HFF-Myc (cell line): ENCODE data around the gene MACF1.
"Not testable (repeated sequence)": the region's sequence is repeated elsewhere in the genome, so short reads cannot be mapped to it uniquely, and the experiment has no call there.

Source experiments
- DNase-seq: peaks from one replicate; pipeline ENCODE4 v3.0.0-alpha.2; 2011; ENCODE audit warnings: low read depth; ENCODE audit errors: extremely low read depth
- H3K4me3 ChIP-seq: replicated peaks from 2 replicates; pipeline ENCODE4 v1.5.1; 2011; ENCODE audit warnings: low read depth, mild to moderate bottlenecking, control low read depth, low read length
- TF ChIP-seq, protein P1 (sequence below): IDR thresholded peaks from 2 replicates; pipeline ENCODE4 v1.5.1; 2012; ENCODE audit warnings: mild to moderate bottlenecking, low read depth, low read length, control low read depth; ENCODE audit errors: missing control alignments

Gene MACF1

DNA sequence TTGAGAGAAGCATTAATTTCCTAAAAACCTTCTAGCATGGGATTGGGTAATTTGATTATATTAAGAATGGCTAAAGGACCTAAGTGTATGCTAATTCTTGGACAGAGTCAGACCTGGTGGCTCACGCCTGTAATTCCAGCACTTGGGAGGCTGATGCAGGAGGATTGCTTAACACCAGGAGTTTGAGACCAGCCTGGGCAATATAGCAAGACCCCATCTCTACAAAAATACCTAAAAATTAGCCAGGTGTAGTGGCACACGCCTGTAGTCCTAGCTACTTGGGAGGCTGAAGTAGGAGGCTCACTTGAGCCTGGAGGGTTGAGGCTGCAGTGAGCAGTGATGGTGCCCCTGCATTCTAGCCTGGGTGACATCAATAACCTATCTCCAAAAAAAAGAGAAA is 241.1 kb downstream of the MACF1 start:
- DNase-seq = no peak
- no peak overlapping the region for H3K4me3 ChIP-seq
- TF ChIP-seq, protein P1, sequence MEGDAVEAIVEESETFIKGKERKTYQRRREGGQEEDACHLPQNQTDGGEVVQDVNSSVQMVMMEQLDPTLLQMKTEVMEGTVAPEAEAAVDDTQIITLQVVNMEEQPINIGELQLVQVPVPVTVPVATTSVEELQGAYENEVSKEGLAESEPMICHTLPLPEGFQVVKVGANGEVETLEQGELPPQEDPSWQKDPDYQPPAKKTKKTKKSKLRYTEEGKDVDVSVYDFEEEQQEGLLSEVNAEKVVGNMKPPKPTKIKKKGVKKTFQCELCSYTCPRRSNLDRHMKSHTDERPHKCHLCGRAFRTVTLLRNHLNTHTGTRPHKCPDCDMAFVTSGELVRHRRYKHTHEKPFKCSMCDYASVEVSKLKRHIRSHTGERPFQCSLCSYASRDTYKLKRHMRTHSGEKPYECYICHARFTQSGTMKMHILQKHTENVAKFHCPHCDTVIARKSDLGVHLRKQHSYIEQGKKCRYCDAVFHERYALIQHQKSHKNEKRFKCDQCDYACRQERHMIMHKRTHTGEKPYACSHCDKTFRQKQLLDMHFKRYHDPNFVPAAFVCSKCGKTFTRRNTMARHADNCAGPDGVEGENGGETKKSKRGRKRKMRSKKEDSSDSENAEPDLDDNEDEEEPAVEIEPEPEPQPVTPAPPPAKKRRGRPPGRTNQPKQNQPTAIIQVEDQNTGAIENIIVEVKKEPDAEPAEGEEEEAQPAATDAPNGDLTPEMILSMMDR = no peak

DNA sequence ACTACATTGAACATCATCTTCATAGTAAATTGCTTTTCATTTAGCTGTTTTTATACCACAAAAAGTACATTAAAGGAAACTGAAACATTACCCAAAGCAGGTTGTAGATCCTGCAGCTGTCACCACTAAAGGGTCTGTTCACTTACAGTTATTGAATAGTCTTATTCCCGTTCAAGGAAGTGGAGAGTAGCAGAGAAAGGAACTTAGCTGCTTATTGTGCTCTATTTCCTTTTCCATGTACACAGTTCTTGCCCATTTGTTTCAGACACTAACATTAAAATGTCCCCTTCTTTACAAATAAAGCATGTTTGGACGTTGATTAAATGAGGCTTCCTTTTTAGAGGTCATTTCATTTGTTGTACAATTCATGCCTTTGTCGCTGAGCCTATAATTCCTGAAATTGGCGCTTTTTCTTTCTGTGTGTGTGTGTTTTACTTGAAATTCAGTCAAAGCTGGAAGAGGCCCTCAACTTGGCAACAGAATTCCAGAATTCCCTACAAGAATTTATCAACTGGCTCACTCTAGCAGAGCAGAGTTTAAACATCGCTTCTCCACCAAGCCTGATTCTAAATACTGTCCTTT is 242.6 kb downstream of the MACF1 start:
- DNase-seq = no peak
- TF ChIP-seq, protein P1 = no peak
- H3K4me3 ChIP-seq = no peak overlapping the region

- not testable (repeated sequence) for DNase-seq, H3K4me3 ChIP-seq
Measured at GRCh38 chr1:39450041-39450440, 245.5 kb downstream of the MACF1 start.

GRCh38 chr1:39450956-39451606 is 246.6 kb downstream of the MACF1 start:
- no peak for DNase-seq
- no peak overlapping the region for H3K4me3 ChIP-seq
- TF ChIP-seq, protein P1 = no peak

GRCh38 chr1:39452081-39452480 is 247.6 kb downstream of the MACF1 start:
- no peak overlapping the region for H3K4me3 ChIP-seq
- no peak for DNase-seq
- TF ChIP-seq, protein P1 = no peak

DNA sequence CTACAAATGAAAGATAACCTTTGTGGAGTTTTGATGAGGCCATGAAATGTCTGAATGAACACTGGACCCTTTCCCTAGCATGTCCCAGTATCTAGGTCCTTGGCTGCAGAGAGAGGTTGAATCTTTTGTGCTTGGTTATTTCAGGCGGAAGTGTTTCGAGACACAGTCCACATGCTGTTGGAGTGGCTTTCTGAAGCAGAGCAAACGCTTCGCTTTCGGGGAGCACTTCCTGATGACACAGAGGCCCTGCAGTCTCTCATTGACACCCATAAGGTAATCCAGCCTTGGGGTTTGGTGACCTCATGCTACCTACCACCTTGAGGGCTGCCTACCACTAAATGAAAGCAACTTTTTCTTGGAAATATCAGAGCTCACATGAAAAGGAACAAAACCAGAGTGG is 248.0 kb downstream of the MACF1 start:
- no peak for DNase-seq
- TF ChIP-seq, protein P1 = no peak
- no peak overlapping the region for H3K4me3 ChIP-seq

DNA sequence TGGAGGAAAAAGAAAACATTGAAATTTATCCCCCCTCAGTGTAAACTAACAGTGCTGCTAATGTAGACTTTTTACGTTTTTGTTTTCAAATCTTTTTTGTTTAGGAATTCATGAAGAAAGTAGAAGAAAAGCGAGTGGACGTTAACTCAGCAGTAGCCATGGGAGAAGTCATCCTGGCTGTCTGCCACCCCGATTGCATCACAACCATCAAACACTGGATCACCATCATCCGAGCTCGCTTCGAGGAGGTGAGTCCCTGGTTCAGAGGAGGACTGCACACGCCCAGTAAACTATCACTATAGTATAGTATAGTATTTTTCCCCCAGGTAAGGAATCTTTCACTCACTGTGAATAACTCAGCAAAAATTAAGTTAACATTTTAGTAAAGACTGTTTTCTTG is 249.1 kb downstream of the MACF1 start:
- TF ChIP-seq, protein P1 = no peak
- no peak overlapping the region for H3K4me3 ChIP-seq
- no peak for DNase-seq
